CD4-positive, alpha-beta T cell treated with Interleukin-2 at 100 ng/mL for 4 hours (primary cell): ENCODE data around the gene MAP2K5.

Experiments used
- DNase-seq: peaks from one replicate; pipeline ENCODE4 v3.0.0-alpha.2; 2020; ENCODE audit warnings: low spot score

Gene MAP2K5

DNA sequence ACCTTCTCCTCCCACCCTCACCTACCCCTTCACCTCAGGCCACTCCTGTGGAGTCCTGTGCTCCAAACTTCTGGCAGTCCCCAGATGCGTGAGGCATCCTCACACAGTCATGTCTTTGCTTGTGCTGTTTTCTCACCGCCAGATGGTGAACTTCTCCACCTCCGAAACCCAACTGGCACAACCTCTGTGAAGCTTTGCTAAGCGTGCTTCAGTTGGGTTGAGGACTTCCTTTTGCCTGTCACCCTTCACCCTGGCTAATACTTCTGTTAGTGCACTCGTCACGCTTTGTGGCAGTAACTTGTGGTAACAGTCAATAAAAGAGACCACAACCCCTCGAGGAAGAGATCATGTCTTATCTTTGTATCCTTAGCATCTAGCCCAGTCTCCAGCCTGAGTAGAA, 240.8 kb downstream of the MAP2K5 start:
- peak; percentile 56 for DNase-seq

DNA sequence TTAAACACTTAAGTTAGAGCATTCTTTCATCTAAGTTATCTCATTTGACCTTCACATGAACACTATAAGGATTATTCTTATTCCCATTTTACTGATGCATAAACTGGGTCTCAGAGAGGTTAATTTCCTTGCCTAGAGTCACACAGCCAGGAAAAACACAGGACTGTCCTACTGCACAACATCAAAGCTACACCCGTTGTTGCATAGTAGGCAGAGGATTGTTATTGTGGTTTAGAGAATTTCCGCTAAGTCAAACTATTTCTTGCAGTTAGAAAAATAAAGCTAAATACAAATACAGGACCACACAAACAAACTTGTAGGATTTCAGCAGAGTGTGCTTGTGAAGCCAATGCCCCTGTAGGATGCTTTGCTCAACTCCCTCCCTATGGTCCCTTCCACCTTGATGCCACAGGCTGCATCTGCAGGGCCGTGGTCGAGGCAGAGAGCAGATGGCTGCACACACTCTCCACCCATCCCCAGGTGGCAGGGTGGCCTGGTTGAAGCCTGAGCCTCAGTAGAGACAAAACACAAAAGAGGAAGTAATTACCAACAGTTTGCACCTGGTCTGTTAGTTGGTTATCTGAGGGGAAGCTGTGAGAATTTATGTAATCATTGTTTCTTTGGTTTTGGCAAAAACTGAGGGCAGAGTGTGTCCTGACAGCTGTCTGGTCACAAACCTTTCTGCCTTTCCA, 241.7 kb downstream of the MAP2K5 start:
- DNase-seq, result peak; percentile 2

DNA sequence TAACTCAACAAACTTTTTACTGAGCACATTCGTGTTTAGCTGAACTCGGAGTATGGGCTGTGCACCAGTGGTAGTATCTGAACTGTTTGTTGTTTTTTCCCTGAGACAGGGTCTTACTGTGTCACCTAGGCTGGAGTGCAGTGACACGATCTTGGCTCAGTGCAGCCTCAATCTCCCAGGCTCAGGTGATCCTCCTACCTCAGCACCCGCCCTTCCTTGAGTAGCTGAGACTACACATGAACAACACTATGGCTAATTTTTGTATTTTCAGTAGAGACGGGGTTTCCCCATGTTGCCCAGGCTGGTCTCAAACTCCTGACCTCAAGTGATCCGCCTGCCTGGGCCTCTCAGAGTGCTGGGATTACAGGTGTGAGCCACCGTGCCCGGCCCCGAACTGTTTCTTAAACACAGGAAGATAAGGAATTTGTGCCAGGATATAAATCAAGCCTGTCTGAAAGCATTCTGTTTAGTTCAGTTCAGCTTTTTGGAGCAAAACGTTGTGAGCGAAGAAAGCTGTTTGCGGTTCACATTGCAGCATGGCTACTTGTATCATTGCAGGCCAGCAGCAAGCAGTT, 242.4 kb downstream of the MAP2K5 start:
- no peak for DNase-seq

DNA sequence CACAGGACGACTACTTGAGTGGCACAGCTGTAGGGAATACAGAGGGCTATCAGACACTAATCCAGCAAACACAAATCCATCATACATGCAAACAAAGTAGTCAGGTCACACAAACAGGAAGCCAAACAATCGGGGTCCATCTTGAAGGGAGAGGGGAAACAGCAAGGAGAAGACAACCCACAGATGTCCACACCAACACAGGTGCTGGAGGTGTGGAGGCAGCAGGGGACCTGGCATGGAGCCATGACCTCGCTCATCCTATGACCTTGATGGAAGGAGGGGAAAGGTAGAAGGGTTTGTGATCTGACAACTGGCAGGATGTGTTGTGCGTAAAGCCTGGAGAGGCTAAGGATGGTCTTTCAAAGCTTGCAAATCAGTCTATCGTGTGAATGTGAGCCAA, 242.9 kb downstream of the MAP2K5 start:
- DNase-seq, result no peak

DNA sequence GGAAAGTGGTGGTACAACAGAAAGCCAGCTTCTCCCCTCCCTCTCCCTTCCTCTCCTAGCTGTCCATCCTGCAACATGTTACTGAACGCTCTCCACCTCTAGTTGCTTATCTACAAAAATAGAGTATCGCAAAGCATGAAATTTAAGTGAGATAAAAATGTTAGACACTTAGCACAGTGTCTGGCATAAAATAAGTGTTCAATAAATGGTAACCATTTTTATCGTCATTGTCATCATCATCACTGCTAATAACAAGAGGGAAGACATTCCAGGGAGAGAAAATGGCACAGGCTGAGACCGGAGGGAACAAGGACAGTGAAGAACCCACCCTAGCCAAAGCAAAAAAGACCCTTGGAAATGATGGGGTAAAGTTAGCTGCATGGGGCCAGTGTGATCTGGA, 244.1 kb downstream of the MAP2K5 start:
- DNase-seq, result no peak

DNA sequence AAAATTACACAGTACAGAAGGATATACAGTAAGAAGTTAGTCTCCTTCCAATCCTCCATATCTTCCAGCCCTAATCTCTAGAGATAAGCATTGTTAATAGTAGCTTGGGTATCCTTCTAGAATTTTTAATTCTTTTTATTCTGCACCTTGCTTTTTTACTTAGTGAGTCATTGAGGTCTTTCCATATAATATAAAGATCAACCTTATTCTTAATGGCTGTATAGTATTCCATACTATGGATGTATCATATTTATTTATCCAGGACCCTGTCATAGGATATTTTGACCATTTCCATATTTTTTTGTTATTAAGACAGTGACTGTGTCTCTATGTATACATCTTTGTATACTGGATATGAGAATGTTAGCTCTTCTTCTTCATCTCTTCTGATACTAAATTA, 246.5 kb downstream of the MAP2K5 start:
- no peak for DNase-seq

DNA sequence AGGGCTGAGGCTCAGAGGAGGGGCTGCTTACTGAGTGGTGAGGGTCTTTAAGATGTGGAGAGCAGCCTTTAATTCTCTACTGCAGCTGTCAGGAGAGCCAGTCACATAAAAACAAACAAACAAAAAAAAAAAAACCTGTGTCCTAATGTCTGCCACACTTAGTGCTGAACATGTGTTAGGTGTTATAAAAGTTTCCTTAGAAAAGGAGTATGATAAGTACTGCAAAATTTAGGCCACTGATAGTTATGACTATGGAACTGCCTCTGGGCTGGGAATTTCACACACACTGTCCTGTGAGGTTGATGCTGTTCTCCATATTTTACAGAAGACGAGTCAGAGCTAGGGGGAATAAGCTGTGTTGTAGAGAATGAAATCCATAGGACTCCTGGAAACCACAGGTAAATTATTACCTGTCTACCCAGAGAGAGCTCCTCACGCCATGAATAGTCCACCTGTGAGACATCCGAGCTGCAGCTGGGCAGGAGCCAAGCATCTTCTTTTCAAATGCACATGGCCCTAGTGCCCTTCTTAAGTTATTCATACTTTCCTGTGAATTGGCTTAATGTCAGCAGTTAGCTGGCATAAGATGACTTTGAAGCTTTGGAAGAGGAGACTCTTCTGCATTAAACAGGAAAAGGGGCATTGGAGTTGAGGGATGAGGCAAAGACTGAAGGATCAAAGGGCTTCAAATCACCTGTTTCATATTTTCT, 248.3 kb downstream of the MAP2K5 start:
- no peak for DNase-seq

DNA sequence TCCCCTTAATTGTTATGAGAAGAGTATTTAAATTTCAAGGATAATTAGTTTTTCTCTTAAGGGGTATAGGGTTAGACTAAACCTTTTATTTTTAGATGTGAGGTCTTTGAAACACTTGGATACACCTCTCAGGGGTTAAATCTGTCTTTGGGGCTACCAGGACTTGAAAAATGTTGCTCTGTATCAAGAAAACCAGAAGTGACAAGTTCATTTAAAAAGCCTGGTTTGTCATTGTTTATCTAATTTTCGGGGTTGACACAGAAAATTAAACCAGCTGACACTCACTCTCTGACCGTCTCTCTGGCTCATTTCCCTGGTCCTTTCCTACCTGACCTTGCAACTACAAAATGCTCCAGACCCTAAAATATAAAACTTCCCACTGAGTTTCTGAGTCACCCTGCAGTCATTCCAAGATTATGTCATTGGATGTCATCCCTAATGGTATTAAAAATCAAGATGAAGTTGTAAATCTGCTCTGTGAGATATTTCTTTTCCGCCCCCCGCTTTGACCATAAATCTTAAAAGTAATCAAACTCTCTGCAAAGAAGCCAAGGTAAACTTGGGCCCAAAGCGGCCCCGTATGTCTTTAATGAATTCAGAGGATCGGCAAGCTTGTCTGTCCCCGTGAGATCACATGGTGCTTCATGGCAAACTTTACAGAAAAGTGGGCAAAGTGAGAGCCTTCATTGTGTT, 249.9 kb downstream of the MAP2K5 start:
- no peak for DNase-seq

DNA sequence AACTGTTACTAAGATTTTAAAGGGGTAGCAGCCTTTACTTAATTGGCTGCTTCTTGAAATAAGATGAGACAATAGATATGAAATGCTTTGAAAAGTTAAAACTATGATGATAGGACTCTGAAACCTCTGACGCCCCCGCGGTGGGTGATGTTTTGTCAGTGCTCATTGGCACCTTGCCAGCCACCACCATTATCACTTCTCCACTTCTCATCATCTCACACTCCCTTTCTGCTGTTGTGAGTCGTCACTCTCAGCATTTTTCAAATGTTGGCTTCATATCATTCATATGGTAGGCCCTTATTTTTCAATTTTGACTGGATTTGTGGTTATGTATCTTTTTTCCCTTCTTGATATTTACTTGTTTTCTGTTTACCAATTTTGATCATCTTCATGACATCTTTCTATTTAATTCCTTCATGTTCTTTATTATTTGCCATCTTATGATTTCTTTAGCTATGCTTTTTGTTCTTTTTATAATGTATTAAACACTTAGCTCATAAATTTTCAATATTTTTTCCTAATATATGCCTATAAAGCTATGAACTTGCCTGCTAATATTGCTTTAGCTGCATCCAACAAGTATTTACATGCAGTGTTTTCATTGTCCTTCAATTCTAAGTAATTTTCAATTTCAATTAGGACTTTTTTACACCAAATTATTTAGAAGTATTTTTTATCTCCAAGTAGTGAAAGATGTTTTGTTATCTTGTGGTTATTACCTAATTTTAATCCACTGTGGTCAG, 252.5 kb downstream of the MAP2K5 start:
- DNase-seq, result no peak

DNA sequence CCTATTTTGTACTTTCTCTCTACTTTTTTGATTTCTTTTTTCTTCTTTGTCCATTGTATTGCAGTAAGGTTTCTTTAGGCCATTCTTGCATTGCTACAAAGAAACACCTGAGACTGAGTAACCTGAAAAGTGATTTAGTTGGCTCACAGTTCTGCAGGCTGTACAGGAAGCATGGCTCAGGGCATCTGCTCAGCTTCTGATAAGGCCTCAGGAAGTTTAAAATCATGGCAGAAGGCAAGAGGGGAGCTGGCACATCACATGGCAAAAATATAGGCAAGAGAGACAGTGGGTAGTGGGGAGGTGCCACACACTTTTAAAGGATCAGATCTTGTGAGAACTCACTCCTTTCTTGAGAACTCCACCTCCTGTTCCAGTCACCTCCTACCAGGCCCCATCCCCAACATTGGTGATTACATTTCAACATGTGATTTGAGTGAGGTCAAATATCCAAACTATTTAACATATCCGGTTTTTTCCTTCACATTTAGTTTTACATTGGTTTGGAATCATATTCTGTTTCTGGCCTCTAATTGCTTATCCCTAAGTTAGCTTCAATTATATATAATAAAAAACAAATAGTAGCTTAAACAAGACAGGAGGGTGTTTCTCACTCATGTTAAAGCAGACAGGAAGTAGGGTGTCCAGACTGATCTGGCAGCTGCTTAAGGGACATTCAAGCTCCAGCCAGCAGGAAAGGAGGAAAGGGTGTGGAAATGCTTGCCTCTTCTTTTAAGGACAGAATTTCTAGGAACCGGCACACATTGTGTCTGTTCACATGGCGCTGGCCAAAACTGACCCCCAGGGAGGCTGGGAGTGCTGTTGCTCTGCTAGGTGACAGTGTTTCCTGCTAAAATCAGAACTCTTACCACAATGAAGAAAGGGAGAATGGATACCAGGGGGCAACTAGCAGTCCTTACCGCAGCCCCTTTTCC, 254.0 kb downstream of the MAP2K5 start:
- DNase-seq, result no peak

DNA sequence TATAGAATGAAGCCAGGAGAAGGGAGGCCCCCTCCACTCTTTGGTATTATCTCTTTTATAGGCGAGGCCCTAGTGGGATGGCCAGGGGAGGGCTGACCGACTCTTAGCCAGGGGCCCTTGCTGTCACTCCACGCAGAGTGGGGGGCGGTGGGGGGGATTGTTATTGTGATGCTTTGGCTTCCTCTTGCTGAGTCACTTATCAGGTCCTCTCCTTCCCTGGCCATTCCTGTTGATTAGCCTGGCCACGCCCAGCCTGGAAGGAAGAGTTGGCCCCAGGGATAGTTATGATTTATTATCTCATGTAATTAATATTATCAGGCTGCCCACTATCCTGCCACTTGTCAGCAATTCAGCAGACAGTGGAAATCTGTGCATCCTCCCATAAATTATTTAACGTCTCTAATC, 257.3 kb downstream of the MAP2K5 start:
- DNase-seq, result no peak

DNA sequence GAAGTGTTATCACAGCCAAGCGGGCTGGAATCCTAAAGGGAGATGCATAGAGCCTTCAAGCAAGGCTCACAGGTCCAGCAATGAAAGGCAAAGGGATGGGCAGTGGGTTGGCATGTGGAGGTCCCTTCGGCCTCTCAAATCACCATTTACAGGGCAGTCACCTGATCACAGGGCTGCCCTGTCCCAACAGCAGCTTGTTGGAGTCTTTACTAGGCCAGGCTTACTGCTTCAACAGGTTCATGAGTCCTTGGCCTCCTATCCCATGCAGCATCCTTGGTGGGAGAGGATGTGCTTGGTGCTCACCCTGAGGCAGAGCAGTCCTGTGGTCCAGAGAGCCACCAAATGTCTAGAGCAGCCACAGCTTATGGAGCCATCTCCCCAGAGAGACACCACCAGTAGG, 258.6 kb downstream of the MAP2K5 start:
- no peak for DNase-seq

DNA sequence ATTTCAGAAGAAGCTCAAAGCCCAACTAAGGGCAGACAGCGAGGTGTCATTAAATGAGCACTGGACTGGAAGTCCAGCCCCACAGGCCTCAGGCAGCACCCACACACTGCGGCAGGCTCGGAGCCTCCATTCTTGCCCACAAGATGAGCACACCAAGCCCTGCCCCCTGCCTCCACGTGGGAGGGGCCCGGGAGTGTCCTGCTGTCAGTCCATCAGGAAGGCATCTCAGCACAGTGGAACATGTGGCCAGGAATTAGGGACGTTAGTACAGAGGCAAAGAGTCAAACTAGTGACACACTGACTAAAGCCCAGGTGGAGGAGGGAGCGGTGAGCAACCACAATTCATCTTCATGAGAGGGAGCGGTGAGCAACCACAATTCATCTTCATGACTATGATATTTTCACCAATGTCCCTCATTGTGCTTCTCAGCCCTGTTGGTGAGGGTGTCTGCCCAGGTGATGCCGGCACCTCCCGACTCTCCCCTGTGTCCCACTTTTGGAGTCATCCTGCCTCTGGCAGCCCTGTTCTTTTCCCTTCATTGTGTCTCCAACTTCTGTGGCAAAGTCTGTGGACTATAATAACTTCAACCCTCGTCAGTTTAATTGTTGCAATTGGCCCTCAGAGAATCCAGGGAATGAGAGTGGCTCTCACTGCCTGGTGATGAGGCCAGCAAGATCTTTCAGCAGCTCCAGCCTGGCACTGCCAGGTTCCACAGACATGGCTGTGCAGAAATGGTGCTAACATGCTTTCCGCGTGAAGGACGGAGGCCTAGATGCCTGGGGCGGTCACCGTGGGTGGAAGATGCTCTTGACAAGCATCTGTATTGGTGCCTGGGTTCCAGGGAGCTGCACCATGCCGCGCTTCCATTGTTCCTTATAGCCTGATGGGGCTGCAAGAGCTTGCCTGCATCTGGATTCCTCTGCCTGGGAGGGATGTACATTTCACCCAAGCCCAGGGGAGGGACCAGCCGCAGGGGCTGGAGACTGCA, 259.7 kb downstream of the MAP2K5 start:
- DNase-seq, result no peak

DNA sequence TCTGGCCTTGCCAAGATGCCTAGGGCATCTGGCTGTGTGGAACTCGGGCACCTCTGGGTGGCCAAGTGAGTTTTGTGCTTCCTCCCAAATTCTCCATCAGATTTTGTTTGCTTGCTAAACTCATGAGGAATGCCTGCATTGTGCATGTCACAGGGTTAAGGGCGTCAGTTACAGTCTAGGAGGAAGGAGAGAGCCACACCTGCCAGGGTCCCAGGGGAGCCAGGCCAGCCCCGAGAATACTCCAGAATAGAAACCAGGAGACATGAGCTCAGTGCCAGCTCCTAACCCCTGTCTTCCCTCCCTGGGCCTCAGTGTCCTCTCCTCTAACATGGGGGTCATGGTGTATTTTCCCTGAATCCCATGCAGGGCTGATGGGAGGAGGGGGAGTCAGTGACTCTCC, 260.8 kb downstream of the MAP2K5 start:
- DNase-seq, result no peak

DNA sequence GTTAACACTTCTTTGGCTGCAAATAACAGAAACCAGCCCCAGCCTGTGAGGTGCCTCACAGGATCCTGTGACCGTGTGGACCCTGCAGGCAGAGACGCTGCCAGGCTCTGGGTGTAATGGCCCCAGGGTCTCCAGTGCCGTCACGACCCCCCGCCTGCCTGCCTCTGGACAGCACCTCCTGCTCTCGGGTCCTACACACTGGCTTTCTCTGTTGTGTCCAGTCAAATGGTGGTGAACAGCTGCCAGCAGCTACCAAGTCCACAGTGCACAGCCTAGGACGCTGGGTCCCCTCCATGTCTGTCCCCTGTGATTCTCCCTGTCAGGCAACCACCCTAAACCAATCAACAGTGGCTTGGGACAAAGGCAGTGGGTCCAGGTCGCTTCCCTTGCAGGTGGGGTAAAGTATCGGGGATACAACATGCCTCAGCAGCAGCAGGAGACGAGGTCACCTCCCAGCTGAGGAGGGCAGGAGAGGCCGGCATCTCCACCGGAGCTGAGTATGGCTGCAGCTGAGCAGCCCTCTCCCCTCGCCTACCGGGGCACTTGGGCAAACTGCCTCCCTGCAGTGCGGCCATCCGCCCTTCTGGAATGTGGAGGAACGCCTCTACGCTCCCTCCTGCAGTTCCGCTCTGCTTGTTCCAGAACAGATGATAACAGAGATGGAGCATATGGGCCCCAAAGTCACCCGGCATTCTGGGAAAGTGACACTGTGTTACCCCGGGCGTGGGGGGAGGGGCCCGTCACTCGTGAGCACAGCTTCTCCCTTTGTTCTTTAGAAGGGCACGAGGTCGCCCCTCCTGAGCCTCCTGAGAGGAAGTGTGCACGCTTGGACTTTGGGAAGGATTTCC, 261.7 kb downstream of the MAP2K5 start:
- DNase-seq, result no peak

DNA sequence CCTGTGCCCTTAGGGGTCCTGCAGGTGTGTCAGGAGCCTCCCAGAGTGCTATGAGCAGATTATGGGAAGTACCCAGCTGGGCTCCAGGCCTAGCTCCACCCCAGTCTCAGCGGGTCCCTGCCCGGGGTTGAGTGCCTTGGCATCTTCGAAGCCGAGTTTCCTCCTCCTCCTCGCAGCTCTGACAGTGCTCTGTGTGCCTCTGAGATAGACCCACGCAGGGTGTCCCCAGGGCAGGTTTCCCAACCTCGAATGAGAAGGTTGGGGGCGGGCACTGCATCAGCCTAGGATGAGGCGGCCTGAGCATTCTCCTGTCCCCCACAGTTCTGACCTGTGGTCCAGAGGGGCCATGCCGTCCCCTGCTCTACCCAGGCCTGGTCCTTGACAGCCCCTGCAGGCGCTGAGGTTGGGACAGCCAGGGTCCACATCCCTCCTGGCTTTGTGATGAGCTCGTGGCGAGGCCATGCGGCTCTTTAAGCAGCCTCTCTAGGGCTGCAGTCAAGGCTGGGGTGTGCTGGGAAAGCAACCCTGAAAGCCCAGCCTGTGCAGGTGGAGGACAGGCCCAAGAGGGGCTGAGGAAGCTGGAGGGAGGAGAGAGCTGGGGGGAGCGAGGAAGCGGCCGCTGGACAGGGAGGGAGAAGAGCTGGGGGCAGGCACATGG, 262.6 kb downstream of the MAP2K5 start:
- DNase-seq, result no peak

DNA sequence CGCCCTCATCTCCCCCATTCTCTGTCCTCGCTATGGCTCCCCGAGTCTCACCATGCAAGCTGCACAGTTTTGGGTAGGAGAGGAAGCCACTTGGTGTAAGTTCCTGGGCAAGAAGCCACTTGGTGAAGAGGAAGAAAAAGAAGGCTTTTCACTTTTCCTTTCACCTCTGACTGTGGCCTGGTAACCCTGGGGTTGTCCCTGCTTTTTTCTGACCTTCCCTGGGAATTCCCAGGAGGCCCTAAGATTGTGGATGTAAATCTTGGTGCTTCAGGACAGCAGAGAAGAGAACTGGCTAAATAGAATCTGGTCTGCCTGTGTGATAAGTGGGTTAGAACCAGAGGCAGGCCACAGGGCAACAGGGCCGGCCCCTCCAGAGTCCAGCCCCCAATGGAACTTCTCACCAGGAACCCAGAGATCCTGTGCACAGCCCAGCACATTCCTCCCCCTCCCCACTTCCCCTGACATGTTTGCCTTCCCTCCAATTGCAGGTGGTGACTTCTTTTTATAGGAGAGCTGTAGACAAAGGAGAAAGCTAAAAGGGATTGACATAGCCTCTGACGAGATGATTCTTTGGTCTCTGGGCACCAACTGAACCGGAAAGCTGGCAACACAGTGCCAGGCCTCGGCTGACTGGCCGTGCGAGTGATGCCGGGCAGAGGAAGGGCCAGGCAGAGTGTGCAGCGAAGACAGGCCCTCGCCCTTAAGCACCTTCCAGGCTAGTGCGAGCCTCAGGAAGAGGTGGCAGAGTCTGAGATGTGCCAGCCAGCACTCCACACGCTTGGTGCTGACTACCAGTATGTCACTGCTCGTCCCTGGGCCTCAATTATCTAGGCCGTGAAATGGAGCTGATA, 263.4 kb downstream of the MAP2K5 start:
- no peak for DNase-seq
